HG03095 (cell line): ENCODE measurements around the gene ERCC6.

Experiments used
- ATAC-seq: cut with Tn5 transposase; IDR thresholded peaks from one replicate; pipeline ENCODE4 v1.9.1; 2021; ENCODE audit warnings: moderate library complexity; ENCODE audit not compliant: unreplicated experiment

The ERCC6 gene

GRCh38 chr10:49512121-49512809, 26.7 kb downstream of the ERCC6 start:
- no peak for ATAC-seq

DNA sequence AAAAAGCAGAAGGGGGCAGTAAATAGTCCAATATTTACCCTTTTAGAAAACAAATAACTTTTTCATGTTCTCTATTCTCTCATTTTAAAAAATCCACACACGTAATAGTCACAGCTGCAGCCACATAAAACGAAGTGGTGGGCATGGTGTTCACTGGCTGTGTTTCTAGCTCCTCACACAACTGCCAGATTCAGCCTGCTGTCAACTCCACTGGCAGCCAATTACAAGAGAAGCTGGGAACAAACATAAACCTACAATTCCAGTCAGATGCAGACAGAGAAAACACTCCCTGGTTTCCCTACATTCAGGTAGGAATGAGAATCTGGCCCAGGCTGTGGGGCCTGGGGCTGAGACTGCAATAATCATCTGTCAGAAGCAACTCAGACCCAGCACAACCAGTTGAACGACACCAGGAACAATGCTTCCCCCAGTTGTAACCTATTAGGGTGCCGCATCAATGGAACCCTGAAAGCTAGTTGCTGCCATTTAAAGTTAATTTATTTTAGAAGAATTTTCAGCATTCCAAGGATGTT, 29.1 kb downstream of the ERCC6 start:
- ATAC-seq = no peak

DNA sequence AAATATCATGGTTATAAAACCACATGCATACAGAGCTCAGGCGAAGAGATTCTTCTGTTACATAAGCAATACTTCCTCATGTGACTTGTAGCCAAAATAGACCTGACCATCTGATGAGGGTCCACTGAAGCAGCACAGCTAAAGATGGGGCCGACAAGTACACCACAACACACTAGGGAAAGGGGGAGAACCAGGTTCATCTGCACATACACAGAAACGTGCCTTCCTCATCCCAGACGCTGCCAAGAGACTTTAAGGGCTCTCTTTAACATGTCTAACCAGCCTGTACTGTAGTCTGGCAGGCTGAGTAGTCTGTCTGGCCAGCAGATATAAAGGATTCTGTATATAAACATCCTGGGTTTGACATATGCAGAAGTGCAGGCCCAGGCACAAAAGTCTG, 30.3 kb downstream of the ERCC6 start:
- ATAC-seq = no peak

DNA sequence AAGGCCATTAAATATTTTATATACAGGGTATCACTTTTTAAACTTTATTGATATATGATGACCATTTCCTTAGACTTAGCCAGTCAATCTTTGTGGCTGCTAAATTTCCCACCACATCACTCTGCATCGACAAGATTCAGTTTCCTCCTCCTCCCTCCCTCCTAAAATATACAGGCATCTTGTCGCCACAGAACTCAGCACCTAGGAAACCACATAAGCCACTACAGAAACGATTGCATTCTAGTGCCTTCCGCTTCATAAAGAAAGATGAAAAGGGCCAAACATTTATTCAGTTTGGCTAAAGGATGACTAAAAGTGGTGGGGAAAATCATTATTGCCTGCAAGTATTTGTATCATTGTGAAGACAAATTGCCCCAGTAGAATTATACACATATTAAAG, 30.7 kb downstream of the ERCC6 start:
- ATAC-seq = no peak

DNA sequence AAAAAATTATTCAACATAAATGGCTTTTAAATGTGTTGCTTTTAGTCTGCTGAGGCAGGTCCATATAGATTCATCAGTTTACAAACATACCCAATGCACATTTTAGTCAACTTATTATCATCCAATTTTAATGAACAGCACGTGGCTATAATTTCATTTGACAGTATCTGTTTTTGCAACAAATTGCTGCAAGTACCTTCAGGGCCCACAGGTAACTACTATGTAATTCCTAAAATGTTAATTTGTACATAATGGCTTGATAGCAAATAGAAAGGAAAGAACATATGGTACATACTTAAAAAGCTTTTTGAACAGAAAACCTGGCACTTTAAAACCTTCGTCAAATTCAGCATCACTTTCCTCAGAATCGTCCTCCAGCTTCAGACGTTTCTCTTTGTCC, 33.3 kb downstream of the ERCC6 start:
- no peak for ATAC-seq

- no peak for ATAC-seq
Measured at GRCh38 chr10:49505076-49505475, 33.8 kb downstream of the ERCC6 start.

- ATAC-seq = no peak
Measured at GRCh38 chr10:49504528-49504927, 34.4 kb downstream of the ERCC6 start.

DNA sequence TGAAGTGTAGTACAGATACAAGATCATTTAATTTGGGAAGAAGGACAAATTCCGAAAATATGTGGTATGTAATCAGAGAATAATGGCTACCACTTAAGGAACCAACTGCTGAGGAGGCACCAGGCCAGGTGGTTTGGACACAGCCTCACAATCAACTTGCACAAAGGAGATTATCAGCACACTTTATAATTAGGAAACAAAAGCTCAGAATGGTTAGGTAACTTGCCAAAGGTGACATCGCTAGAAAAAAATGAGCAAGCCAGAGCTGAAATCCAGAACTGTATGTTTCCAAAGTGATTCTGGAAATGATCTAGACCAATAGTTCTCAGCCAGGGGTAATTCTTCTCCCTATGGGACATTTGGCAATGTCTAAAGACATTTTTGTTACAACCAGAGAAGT, 36.6 kb downstream of the ERCC6 start:
- ATAC-seq = no peak

DNA sequence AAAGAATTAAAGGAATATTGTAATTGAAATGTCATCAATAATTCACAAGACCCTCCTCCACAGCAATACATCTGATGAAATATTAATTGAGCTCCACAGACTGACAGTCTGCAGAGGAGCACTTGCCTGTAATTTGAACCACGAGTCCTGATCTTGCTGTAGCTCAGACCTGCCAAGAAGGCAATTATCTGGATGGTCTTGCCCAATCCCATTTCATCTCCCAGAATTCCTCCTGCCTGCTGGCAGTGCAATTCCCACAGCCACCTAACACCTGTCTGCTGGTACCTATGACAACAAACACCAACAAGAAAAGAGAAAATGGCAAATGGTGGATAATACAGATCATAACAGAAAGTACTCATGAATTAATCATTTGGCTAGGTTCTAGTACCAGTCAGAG, 38.5 kb downstream of the ERCC6 start:
- ATAC-seq = no peak

DNA sequence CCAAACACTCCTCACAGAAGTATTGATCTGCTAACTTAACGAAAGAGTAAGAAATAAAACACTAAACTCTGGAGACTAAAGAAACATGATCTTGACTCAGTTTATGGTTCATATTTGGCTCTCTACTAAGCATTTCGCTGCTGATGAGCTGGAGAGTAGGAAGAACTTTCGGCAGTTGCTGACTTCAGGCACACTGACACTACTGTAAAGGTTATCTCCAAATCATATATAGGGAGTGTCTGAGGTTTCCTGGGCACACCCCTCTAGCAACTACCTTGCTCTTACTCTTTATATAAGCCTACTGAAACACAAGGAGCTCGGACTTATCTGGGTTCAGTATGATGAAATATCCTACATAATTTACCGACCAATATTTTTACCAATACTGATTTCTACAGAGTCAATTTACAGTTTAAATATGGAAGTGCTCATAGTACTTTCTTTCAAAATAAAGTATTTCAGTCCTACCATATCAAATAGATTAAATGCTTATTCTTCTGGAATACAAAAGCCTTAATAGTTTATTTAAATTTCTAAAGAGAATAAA, 39.5 kb downstream of the ERCC6 start:
- ATAC-seq = no peak

GRCh38 chr10:49498425-49498824, 40.5 kb downstream of the ERCC6 start:
- ATAC-seq = no peak

DNA sequence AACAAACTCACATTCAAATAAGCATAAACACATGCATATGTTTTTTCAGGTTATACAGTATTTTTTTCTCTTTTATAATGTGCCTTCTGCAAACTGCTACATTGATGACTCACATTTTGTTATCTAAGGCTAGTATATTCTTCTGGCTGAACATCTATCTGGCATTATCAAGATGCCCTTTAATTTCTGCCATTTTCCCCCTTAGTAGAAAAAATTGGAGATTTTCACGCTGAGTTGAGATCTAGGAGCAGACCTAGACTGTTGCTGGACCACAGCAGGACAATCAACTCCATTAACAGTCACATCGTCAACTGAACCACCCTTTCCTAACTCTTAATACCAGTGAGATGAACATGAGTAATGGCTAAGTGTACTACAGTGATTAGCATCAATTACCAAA, 41.6 kb downstream of the ERCC6 start:
- no peak for ATAC-seq

- no peak for ATAC-seq
Measured at GRCh38 chr10:49488056-49488717, 50.7 kb downstream of the ERCC6 start.

DNA sequence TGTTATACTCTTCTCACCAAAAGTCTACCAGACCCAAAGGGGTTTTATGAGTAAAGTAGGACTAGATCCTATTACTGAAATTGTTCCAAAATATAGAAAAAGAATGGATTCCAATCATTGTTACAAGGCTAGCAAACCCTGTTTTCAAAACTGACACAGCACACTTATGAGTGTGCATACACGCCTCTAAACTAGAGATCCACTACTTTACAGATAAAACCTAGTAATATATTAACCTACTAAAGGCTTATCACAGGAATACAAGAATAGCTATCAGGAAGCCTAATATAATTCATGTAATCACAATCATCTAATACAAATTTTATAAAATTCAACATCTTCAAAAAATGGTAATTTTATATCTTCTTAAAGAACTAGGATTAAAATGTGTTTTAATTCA, 52.2 kb downstream of the ERCC6 start:
- ATAC-seq = no peak

DNA sequence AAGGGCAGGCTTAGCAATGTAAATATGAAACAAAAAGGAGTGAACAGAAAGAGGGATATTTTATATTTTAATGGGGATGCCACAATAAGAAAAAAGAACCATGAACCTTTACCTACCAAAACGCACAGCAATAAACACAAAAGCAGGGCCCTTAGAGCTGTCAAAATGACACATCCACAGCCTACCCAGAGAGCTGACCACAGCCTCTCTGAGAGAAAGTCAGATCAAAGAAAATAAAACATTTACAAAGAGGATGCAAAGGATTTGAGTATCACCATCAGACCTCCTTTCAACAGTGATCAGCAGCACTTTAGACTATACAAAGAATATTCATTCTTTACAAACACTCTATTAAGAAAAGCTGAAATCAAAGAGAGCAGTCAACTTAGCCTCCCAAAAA, 52.9 kb downstream of the ERCC6 start:
- no peak for ATAC-seq

DNA sequence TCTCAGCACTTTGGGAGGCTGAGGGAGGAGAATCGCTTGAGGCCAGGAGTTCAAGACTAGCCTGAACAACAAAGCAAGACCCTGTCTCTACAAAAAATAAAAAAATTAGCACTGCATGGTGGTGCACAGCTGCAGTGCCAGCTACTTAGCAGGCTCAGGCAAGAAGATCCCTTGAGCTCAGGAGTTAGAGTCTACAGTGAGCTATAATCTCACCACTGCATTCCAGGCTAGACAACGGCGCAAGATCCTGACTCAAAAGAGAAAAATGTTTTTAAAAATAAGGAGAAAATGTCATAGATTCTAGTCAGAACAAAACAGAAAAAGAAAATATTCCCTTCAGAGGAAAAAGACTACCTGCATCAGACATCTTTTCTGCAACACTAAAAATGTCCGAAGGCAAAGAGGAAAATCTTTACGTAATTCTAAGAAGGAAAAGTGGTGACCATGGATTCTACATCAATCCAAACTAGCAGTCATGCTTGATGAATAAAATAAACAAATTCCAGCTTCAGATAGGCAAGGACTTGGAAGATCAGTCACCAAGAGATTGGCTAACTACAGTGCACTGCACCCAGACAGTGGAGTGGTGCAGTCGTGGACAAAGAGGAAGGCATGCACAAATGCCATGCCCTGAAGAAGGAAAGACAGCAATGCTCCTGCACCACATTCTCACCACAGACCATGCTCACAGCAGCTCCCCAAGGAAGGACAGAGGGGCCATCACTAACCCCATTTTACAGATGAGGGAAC, 54.3 kb downstream of the ERCC6 start:
- no peak for ATAC-seq

DNA sequence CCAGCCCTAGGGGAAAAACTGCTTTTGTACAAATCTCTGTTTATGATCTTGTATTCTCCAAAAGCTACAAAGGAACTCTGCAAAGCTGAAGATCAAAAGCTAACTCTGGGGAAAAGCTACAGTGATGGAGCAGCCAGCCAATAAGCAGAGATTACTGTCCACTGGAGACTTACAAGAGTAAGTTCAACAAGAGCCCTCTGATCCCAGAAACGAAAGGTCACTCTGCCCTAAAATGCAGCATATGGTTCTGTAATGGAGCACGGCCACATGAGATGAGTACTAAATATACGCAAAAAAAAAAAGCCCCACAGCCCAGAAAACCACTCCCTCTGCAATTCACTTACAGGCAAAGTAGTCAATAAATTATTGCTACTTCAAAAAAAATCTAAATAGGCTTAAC, 60.1 kb downstream of the ERCC6 start:
- no peak for ATAC-seq

GRCh38 chr10:49474901-49475300, 64.0 kb downstream of the ERCC6 start:
- ATAC-seq = no peak

DNA sequence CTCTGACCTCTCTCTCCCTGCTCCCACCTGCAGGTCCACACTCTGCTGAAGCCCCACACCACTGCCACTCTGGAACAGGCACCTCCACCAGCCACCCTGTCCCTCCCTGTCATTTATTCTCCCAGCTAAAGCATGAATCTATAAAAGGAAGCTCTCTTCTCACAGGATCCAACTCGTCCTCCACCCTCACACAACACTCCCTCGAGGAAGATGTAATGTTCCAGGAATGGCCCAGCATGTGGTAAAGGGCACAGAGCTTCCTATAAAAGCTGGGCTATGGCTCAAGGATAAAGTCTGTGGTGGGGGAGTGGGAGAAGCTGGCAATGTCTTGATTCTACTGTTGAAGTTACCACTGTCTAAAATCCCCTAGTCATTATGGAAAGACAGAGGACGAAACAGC, 67.4 kb downstream of the ERCC6 start:
- no peak for ATAC-seq

DNA sequence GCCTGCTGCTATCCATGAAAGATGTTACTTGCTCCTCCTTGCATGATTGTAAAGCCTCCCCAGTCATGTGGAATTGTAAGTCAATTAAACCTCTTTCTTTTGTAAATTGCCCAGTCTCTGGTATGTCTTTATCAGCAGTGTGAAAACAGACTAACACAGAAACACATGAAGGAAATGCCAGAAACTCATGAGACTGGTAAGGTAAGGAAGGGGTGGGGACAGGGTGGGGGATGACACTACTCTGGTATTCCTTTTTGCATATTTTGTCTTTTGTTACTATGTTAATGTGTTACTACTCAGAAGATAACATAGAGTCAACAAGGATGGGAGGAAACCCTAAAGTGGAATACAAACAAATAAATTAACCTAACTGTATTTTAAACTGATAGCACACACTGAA, 73.2 kb downstream of the ERCC6 start:
- no peak for ATAC-seq
